Measurements from ENCODE around the gene MSH2. TPM values are rescaled to one million over a fixed set of nuclear protein-coding genes. Genes with fewer than 3 reads are reported as not detected.

Gene MSH2
- total RNA-seq, 1 donor from 2014 or later = 13.2 TPM

Other genes starting within 250 kb of the MSH2 start
- 0.20 TPM for gene STPG4, start 247.8 kb upstream of the MSH2 start, total RNA-seq
- gene CALM2, start 226.6 kb upstream of the MSH2 start, total RNA-seq = 505 TPM
- 266 TPM for gene EPCAM, start 33.8 kb upstream of the MSH2 start, total RNA-seq
- gene KCNK12, start 167.8 kb downstream of the MSH2 start, total RNA-seq = 0.12 TPM